ENCODE measurements around the gene CDYL.

DNA sequence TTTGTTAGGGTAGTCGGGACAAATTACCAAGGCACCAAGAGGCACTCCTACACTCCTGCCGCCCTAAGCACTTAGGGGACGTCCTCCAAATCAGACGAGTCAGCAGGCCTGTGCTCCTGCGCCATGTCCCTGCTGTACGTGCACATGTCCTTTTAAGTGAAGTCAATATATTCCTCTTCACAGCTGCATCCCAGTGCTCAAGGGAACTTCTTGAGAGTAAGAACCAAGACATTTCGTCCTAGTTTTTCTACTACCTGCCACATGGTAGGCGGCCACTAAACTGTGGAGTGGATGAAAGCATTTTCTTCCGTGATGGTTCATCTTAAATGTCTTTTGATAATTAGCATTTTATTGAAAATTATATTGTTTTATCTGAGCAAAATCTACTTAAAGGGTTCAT lies 126.9 kb downstream of the CDYL start:
- TF ChIP-seq EZH2 (IDR thresholded peaks at IDR 0.05): no peak
- TF ChIP-seq, protein P1, sequence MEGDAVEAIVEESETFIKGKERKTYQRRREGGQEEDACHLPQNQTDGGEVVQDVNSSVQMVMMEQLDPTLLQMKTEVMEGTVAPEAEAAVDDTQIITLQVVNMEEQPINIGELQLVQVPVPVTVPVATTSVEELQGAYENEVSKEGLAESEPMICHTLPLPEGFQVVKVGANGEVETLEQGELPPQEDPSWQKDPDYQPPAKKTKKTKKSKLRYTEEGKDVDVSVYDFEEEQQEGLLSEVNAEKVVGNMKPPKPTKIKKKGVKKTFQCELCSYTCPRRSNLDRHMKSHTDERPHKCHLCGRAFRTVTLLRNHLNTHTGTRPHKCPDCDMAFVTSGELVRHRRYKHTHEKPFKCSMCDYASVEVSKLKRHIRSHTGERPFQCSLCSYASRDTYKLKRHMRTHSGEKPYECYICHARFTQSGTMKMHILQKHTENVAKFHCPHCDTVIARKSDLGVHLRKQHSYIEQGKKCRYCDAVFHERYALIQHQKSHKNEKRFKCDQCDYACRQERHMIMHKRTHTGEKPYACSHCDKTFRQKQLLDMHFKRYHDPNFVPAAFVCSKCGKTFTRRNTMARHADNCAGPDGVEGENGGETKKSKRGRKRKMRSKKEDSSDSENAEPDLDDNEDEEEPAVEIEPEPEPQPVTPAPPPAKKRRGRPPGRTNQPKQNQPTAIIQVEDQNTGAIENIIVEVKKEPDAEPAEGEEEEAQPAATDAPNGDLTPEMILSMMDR (IDR thresholded peaks at IDR 0.05): no peak

Data from neural progenitor cell (in vitro differentiated cells).